SK-N-MC (cell line): Measurements from ENCODE around the gene NEK9.

Experiments
- EZH2 ChIP-seq: fragments of 200-600 bp; sonication (generic); IDR thresholded peaks from one replicate; pipeline ENCODE4 v1.6.1; 2017; ENCODE audit warnings: antibody characterized with exemption
- FOXP2 ChIP-seq: optimal IDR thresholded peaks from 2 replicates; pipeline ENCODE3; 2011; ENCODE audit warnings: mild to moderate bottlenecking, moderate library complexity; ENCODE audit not compliant: insufficient read depth; ENCODE audit errors: extremely low read length, control extremely low read depth

- no peak for TF ChIP-seq FOXP2
- no peak for TF ChIP-seq EZH2
Observed at GRCh38 chr14:75101491-75101890, 25.4 kb downstream of the NEK9 start.
